GM21619 (cell line): ENCODE results near the gene LRRC45.

ENCODE experiments used
- ATAC-seq: cut with Tn5 transposase; IDR thresholded peaks from one replicate; pipeline ENCODE4 v1.9.1; 2021; ENCODE audit not compliant: unreplicated experiment

LRRC45 gene

DNA sequence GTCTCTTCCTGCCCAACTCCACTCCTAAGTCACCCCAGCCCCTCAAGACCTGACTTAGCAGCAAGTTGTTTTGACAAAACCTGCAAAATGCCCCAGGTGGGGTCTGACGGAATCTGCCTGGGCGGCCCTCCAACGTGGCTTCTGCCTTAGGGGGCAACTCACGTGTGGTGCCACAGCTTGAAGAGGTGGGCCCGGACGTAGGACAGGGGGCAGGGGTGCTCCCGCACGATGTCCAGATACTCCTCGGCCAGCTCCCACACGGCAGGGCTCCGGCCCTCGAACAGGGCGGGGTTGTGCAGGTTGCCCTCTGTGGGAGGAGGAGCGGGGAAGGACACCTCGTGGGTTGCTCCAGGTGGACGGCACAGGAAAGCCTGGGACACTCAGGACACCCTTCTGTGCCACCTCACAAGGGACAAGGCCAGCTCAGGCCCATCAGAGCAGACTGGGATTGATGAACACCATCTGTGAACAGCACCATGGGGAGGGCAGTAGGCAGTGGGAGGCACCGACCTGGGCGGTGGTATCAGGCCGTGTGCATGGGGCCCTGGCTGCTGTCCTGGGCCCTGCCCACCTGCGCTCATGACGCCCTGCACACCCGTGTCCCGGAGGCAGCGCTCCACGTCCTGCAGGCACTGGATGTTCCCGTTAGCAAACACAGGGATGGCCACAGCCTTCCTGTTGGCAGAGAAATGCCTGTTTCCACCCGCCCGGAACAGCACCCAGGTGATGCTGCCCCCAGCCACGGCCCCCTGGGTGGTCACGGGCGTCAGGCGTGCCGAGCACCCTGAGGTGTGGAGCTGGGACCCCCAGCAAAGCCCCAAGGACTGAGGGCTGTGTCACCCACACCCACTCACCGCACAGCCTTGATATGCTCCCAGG, 38.2 kb downstream of the LRRC45 start:
- no peak for ATAC-seq

DNA sequence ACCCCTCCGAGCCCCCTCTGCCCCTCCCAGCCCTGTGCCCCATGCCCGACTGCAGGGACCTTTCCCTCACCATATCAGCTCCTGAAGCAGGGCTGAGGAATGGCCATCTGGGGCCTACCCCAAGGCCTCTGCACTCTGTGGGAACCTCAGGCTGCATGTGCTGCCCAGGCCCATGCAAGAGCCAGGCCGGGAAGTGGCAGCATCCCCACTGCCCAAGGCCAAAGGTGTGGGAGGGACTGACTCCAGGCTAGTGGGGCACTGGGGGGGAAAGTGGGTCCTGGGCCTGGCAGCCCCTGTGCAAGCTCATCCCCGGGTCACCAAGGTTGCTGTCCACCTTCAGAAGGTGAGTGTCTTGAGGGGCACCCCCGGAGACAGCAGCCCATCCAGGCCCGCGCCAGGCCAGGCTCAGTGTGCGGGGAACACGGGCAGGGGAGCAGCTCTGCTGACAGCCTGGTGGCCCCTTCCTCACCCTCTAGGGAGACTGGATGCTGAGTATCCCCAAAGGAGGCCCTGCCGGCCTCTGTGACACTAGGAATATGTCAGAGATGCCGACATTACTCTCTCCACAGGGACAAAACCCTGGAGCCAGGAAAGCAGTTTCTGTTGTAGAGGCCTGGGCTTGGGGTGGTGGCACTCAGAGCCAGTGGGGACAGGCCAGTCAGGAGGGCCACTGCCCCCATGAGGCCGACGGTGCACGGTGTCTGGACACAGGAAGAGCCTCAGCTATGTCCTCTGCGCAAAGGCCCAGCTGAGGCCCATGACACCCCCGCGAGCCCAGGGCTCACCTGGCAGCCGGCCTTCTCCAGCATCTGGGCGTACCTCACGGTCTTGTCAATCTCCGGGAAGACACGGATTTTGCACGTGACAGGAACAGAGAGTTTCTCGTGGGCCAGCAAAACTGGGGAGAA, 39.2 kb downstream of the LRRC45 start:
- ATAC-seq = no peak

DNA sequence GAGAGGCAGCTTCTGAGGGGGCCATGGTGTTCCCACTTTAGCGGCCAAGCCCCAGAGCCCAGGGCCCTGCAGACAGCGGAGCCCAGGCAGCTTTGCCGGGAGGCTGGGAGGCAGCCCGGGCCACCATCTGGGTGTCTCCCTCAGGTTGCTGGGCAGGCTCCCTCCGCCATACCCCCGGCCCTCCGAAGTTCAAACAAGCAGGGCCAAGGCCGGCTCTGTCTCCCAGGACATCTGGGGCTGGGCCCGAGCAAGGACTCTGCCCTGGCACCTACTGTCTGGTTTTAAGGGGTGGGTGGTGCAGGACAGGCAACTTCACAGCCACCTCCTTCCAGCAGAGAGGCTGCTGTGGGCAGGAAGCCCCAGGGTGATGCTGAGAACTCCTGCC, 39.9 kb downstream of the LRRC45 start:
- ATAC-seq = no peak

DNA sequence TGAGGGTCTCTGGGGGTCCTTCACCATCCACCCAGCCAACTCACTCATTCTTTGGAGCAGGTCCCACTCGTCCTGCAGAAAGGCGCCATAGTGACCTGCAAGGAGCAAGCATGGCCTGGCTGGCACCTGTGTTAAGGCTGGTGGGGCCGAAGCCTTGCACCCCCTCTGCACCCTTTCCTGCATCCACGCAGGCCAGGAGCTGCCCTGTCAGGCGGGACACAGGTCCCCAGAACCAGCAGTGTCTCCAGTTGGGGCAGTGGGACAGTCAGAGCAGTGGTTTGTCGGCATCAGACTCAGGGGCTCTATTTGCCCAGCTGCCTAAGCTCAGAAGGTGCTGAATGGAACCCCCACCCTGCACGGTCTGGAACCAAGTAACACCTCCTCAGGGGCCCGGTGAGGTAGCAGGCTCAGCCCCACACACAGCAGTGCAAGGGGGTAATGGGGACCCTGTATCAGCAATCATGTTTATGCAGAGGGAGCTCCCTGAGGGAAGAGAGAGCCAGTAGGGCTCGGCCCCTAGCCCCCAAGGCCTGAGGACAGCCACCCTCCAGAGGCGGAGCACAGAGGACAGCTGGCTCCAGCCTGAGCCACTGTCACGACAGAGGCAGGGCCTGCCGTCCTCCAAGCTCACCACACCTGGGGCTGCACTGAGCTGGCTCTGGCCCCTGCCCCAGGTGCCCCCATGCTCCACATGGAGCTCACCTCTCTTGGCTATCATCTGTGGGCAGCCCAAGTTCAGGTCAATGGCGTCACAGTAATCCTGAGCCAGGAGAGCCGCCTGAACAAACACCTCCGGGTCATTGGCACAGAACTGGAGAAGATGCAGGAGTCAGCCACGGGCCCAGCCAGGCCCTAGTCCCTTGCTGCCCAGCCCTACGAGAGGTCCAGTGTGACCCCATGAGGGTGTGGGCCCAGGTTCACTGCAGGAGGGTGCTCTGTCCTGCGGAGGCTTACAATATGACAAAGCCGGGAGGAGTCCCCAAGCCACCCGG, 40.6 kb downstream of the LRRC45 start:
- no peak for ATAC-seq

DNA sequence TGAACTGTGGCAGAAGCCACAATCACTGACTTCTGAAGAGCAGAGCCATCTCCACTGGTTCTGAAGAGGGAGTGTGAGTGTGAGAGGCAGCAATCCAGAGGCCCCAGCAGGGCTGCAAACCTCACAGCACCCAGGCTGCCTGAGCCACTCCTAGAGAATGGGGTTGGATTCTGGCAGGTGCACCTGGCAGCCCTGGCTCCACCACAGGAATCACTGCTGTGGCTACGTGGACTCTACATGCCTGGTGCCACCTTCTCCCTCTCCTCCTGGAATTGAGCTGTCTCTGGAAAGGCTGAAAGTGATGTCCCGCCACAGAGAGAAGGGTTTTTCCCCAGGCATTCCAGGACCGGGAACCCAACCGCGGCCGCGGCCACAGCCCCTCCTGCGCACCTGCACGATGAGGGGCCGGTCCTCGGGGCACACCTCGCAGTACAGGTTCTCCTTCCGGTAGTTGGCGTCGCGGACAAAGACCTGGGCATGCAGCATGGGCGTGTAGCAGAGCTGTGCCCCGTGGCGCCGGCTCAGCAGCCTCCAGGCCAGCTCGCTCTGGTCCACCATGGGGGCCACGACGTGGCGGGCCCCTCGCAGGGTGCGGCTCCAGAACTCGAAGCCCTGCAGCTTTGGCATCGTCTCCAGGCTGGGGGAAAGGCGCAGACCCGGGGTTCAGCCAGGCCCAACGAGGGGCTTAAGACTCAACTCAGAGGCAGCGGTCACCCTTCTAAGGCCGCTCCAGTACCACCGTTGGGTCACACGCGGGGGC, 41.5 kb downstream of the LRRC45 start:
- no peak for ATAC-seq

DNA sequence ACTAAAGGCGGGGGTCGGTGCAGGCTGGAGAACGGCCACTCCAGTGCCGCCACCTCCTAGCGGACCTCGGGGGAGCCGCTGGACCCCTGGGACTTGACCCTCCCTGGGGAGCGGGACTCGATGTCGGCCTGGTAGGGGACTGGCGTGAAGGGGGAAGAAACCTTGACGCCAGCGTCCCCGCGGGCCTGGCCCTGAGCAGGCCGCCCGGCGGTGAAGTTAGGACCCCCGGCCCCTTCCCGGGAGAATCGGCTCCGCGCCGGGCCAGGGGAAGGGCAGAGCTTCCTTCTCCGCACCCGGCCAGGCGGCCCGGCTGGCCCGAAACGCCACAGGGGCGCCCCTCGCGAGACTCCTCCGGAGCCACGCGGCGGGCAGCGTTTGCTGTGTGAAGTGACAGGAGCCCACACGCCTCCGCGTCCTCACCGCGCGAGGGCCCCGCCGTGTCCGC, 42.1 kb downstream of the LRRC45 start:
- ATAC-seq = peak; percentile 27

DNA sequence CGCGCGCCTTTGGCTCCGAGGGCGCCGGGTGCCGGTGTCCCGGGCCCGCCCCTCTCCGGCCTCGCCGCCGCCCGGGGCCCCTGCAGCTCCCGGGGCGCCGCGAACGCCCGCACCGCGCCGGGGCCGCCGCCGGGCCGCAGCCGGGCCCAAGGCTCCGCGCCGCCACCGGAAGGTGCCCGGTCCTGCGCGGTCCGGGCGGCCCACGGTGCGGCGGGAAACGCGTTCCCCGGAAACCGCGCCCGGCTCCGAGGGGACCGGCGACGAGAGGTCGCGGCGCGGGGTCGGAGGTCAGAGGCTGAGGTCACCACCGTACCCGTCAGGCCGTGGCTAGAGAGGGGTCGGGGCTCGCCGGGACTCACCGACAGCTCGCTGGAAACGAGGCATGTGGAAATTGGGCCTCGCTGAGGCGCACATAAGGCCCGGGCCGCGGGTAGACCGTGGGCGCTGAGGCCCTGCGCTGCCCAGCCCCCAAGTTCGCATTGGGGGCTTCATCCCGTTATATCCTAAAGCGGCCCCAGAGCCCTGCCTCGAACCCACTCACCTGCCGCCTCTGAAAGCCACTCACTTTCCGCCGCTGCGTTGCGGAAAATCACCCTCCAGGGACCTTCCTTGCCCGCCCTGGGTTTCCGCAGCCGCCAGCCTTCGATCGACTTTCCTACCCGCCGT, 42.7 kb downstream of the LRRC45 start, which contains the start of gene DUS1L:
Gene DUS1L, minus strand, starts transcription at position 167 of the 666 bp plus-strand sequence. CDS start 745 bp downstream, outside the sequence.
- ATAC-seq = peak; percentile 47

DNA sequence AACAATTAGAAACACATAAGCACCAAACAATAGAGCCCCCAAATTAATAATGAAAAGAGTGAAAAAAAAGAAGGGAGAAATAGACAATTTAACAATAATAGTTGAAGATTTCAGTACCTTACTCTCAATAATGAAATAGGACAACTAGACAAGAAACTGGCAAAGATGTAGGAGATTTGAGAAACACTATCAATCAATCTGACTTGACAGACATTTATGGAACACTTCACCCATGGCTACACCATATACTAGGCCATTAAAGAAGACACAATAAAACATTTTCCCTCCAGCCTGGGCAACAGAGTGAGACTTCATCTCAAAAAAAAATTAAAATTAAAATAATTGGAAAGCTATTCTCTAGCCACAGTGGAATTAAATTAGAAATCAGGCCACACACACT, 47.5 kb downstream of the LRRC45 start:
- ATAC-seq = no peak

DNA sequence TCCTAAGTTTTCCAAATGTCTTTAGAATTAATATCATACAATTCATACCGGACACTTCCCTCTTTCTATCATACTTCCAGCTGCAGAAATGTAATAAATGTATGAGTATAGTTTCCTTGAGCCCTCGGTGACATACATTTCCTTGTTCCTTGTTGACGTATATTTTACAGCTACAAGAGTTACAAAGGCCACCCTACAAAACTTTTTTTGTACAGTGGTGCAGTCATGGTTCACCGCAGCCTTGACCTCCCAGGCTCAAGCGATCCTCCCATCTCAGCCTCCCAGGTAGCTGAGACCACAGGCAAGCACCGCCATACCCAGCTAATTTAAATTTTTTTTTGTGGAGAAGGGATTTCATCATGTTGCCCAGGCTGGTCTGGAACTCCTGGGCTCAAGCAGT, 49.7 kb downstream of the LRRC45 start:
- no peak for ATAC-seq

DNA sequence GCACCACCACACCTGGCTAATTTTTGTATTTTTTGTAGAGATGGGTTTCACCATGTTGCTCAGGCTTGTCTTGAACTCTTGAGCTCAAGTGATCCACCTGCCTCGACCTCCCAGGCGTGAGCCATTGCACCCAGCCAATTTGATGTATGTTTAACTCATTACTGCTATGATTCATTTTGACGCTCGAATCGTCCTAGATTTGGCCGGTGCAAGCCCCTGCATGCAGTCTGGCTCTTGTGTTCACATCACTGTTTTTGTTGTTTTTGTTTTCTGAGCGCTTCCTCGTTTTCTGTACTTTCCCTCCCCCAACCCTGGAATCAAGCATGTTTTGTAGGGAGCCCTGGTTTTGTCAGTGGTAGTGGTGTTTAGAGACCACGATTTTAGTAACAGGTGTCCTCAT, 50.3 kb downstream of the LRRC45 start:
- no peak for ATAC-seq

DNA sequence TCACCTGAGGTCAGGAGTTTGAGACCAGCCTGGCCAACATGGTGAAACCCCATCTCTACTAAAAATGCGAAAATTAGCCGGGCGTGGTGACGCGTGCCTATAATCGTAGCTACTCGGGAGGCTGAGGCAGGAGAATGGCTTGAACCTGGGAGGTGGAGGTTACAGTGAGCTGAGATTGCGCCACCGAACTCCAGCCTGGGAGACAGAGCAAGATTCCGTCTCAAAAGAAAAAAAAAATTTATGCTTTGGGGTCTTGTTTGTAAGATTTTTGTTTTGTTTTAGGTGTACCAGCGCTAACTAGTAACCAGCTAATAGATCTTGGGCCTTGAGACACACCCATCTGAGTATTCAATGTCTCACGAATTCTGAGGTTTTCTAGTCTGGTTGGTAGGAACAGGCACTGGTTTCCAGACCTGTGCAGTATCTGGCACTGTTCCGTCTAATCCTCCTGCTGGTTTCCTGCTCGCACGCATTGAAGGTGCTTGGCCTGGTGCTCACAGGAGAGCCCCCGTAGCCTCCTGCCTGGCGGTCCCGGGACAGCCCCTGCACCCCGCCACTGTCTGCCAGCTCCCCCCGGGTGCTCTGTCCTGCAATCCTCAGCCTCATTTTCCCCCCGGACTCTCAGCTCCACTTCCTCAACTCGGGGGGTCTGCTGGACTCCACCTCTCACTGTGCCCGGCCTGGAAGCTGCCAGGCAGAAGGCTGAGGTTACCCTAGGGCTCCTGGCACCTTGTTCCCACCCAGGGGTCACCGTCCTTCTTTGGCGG, 53.1 kb downstream of the LRRC45 start:
- no peak for ATAC-seq

DNA sequence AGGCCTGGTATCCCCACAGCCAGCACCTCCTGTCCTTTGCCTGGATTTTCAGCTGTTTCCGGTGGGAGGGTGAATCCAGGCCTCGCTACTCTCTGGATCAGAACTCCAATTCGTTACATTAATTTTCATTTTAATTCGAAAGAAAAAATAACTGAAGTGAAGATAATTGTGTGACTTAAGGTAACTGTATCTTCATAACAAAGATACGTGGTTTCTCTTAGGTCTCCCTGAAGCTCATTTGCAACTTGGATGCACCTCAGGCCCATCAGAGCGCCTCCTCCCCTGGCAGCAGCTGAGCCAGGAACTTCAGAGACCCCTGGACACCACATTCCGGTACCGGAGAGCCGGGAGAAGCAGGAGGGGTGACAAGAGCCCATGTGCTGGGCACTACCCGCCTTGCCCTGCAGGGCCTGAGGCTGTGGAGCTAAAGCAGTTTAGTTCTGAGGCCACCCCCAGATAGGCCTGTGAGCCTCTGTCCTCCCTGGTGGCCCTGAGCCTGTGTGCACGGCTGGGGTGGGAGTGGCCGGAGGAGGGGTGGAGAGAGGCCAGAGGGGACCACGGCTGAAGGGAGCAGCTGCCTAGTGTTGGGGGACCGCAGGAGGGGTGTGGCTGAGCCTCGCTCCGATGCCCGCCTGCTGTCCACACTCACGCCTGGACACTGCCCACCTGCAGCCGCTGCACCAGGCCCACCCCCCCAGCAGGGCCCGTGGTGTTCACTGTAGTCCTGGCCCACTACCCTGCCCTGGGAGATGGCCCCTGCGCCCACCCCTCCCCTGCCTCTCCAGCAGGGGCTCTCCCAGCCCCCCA, 53.9 kb downstream of the LRRC45 start:
- ATAC-seq = no peak

DNA sequence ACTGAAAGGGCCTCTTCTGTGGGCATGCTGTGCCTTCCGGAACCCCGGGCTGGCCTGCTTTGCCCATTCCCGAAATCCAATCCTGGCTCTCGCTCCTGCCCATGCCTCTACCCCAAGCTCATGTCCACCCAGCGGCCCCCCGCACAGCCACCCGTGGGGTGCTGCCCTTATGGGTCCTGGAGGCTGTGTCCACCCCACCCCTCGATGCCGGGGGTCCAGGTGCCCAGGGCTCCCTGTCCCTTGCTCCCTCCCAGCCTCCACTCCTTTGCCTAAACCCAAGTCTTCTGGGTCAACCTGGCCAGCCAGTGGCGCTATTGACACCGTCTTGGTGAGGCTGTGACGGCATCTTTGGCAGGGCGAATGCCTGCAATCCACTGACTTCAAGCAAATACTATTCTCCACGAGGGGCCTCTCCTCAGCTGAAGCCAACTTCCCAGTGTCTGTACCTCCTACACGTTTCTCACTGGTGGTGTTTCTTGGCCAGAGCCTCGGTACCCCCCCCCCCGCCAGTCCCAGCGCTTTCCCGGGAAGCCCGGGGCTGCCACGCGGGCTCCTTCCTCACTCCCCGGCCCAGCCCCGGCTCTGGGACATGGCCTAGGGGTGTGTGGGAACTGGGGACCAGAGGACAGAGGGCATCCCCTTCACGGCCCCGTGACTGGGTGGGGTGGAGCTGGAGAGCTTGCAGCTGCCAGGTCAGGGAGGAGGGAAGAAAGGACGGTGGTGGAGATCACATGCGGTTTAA, 54.7 kb downstream of the LRRC45 start:
- ATAC-seq = no peak

DNA sequence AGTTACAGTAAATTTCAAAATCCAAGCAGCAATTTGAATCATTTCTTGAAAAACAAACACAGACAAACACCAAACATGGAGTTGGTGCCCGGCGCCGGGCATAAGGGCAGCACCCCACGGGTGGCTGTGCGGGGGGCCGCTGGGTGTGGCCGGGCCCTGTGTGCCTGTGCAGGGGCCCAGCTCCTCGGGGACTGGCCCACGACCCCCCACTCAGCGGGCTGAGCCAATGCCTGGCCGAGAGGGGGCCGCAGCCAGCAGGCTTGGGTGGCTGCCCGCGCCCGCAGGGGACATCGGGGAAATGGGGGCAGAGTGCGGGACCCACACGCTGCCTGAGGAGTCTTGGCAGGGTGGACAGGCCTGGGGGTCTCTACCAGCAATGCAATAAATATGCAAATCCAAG, 55.3 kb downstream of the LRRC45 start:
- ATAC-seq = no peak

DNA sequence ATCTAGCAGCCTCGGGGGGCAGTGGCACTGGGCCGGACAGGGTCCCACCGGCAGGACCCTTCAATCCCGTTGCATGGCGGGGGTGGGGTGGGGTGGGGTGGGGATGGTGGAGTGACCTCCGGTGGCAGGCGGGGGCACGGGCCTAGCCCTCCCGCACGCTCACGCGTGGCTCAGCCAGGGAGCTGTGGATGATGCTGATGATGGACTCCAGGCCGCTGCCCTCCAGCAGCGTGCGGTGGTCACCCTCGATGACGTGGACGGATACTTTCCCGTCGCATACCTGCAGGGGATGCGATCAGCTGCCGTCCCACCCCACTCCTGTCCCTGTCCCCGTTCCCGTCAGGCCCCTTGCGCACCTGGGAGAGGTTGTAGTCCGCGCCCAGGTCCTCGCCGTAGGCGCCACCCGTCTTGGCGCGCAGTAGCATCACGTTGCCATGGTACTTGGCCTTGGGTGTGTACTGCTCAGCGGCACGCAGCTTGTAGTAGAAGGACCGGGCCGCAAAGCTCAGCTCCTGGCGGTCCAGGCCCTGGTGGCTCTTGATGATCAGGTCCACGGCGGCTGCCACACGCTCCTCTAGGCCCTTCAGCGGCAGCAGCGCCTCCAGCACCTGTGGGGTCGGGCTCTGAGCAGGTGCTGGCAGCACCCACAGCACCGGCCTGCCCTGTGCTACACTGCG, 56.0 kb downstream of the LRRC45 start:
- ATAC-seq = no peak

DNA sequence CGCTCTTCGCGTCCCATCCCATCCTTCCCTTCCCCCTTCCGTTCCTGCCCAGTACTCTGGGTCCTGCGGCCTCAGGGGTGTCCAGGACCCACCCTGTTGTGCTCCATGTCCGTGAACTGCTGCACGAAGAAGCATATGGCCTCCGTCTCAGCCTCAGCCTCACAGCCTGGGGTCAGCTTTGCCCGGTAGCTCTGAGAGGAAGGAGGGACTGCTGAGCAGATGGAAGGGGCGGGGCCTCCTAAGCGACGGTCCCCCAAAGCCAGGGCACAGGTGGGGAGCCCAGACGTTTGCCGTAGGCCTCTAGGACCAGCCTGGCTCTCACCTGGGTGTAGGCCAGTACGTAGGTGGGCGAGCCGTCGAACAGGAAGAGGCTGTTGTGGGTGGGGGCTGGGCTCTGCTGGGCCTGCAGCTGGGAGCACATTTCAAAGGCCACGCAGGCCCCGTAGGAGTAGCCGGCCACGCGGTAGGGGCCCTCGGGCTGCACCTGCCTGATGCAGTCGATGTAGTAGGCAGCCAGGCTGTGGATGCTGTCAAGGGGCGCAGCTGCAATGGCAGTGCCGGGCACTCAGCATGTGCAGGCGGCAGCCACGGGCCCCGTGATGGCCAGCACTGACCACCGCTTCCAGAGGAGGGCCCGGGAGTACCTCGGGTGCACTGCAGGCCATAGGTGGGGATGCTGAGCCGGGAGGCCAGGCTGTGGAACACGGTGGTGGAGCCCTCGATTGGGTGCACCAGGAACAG, 57.1 kb downstream of the LRRC45 start:
- ATAC-seq = no peak
